Measurements from ENCODE around the gene LGMN.

The LGMN gene

DNA sequence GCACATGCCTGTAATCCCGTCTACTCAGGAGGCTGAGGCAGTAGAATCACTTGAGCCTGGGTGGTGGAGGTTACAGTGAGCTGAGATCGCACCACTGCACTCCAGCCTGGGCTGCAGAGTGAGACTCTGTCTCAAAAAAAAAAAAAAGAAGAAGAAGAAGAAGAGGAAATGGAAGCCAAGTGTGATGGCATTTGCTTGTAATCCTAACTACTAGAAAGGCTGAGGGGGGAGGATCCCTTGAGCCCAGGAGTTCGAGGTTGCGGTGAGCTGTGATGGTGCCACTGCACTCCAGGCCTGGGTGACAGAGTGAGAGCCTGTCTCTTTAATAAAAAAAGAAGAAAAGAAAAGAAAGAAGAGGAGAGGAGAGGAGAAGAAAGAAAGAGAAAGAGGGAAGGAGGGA lies 52.1 kb downstream of the LGMN start:
- no peak for DNase-seq
- Histone ChIP-seq H3K27me3 (ENCODE audit: insufficient read depth, low read length, poor library complexity) (peaks cover 2% of the 10 kb centered on the region), H3K27ac (ENCODE audit: low read length) (no peak overlapping the region), H3K9ac (ENCODE audit: low read depth, low read length) (no peak overlapping the region), H4K20me1 (ENCODE audit: insufficient read depth, low read length) (no peaks in the 10 kb centered on the region), H3K4me2 (ENCODE audit: insufficient read depth, low read length) (no peak overlapping the region), H3K9me3 (ENCODE audit: insufficient read depth, low read length, severe bottlenecking) (no peaks in the 10 kb centered on the region), H3K4me3 (ENCODE audit: low read depth in 1 of 2, low read length in 2 of 2) (no peak overlapping the region), H3K36me3 (ENCODE audit: insufficient read depth, low read length) (no peaks in the 10 kb centered on the region), H2AFZ (ENCODE audit: low read depth, low read length) (no peak overlapping the region), H3K79me2 (ENCODE audit: insufficient read depth, low read length) (no peaks in the 10 kb centered on the region), H3K4me1 (ENCODE audit: insufficient read depth, low read length) (no peaks in the 10 kb centered on the region; the same call in 1 of the 2 replicates)
- no peak for TF ChIP-seq EZH2 (IDR thresholded peaks at IDR 0.05; ENCODE audit: borderline replicate concordance, low read depth, low read length, severe bottlenecking)
- TF ChIP-seq, protein P1, sequence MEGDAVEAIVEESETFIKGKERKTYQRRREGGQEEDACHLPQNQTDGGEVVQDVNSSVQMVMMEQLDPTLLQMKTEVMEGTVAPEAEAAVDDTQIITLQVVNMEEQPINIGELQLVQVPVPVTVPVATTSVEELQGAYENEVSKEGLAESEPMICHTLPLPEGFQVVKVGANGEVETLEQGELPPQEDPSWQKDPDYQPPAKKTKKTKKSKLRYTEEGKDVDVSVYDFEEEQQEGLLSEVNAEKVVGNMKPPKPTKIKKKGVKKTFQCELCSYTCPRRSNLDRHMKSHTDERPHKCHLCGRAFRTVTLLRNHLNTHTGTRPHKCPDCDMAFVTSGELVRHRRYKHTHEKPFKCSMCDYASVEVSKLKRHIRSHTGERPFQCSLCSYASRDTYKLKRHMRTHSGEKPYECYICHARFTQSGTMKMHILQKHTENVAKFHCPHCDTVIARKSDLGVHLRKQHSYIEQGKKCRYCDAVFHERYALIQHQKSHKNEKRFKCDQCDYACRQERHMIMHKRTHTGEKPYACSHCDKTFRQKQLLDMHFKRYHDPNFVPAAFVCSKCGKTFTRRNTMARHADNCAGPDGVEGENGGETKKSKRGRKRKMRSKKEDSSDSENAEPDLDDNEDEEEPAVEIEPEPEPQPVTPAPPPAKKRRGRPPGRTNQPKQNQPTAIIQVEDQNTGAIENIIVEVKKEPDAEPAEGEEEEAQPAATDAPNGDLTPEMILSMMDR (IDR thresholded peaks at IDR 0.05; ENCODE audit: borderline replicate concordance, extremely low read depth, low read length, poor library complexity, severe bottlenecking) = no peak
- no peak for ATAC-seq (ENCODE audit: insufficient read depth, low read depth)

GRCh38 chr14:92695562-92695961 lies 52.9 kb downstream of the LGMN start:
- H3K4me1 ChIP-seq (ENCODE audit: insufficient read depth, low read length) = no peaks in the 10 kb centered on the region; the same call in 1 of the 2 replicates
- H3K4me2 ChIP-seq (ENCODE audit: insufficient read depth, low read length) = no peak overlapping the region
- H3K27ac ChIP-seq (ENCODE audit: low read length) = no peak overlapping the region
- ATAC-seq (ENCODE audit: insufficient read depth, low read depth) = no peak
- H3K9ac ChIP-seq (ENCODE audit: low read depth, low read length) = no peak overlapping the region
- H3K79me2 ChIP-seq (ENCODE audit: insufficient read depth, low read length) = no peaks in the 10 kb centered on the region
- TF ChIP-seq, protein P1 (IDR thresholded peaks at IDR 0.05; ENCODE audit: borderline replicate concordance, extremely low read depth, low read length, poor library complexity, severe bottlenecking) = no peak
- no peak for TF ChIP-seq EZH2 (IDR thresholded peaks at IDR 0.05; ENCODE audit: borderline replicate concordance, low read depth, low read length, severe bottlenecking)
- no peak overlapping the region for H2AFZ ChIP-seq (ENCODE audit: low read depth, low read length)
- H3K9me3 ChIP-seq (ENCODE audit: insufficient read depth, low read length, severe bottlenecking) = no peaks in the 10 kb centered on the region
- no peaks in the 10 kb centered on the region for H4K20me1 ChIP-seq (ENCODE audit: insufficient read depth, low read length)
- DNase-seq = no peak
- peaks cover 2% of the 10 kb centered on the region for H3K27me3 ChIP-seq (ENCODE audit: insufficient read depth, low read length, poor library complexity)
- H3K4me3 ChIP-seq (ENCODE audit: low read depth in 1 of 2, low read length in 2 of 2) = no peak overlapping the region
- H3K36me3 ChIP-seq (ENCODE audit: insufficient read depth, low read length) = no peaks in the 10 kb centered on the region

- Histone ChIP-seq H3K9me3 (ENCODE audit: insufficient read depth, low read length, severe bottlenecking) (no peaks in the 10 kb centered on the region), H3K4me1 (ENCODE audit: insufficient read depth, low read length) (no peaks in the 10 kb centered on the region; the same call in 1 of the 2 replicates), H3K79me2 (ENCODE audit: insufficient read depth, low read length) (no peaks in the 10 kb centered on the region), H3K9ac (ENCODE audit: low read depth, low read length) (no peak overlapping the region), H3K4me3 (ENCODE audit: low read depth in 1 of 2, low read length in 2 of 2) (no peak overlapping the region), H3K36me3 (ENCODE audit: insufficient read depth, low read length) (no peaks in the 10 kb centered on the region), H4K20me1 (ENCODE audit: insufficient read depth, low read length) (0 out of 2 replicates have a peak, but pooled peaks cover 2% of the 10 kb centered on the region), H3K27ac (ENCODE audit: low read length) (no peak overlapping the region), H3K27me3 (ENCODE audit: insufficient read depth, low read length, poor library complexity) (peaks cover 2% of the 10 kb centered on the region), H2AFZ (ENCODE audit: low read depth, low read length) (no peak overlapping the region), H3K4me2 (ENCODE audit: insufficient read depth, low read length) (no peak overlapping the region)
- DNase-seq = no peak
- TF ChIP-seq EZH2 (IDR thresholded peaks at IDR 0.05; ENCODE audit: borderline replicate concordance, low read depth, low read length, severe bottlenecking) = no peak
- TF ChIP-seq, protein P1 (IDR thresholded peaks at IDR 0.05; ENCODE audit: borderline replicate concordance, extremely low read depth, low read length, poor library complexity, severe bottlenecking) = no peak
- ATAC-seq (ENCODE audit: insufficient read depth, low read depth) = no peak
Observed at GRCh38 chr14:92694807-92695206, 53.6 kb downstream of the LGMN start.

Data from DND-41 (cell line).